Activated naive CD8-positive, alpha-beta T cell (primary cell): Measurements from ENCODE around the gene ASTN2.

ENCODE experiments used
- H3K27ac Mint-ChIP-seq: one replicate; pipeline ENCODE4 v1.8.0; 2021; ENCODE audit warnings: mixed read lengths
- H3K27me3 Mint-ChIP-seq: one replicate; pipeline ENCODE4 v1.8.0; 2021; ENCODE audit warnings: mixed read lengths
- H3K36me3 Mint-ChIP-seq: one replicate; pipeline ENCODE4 v1.8.0; 2021; ENCODE audit warnings: mixed read lengths
- H3K4me1 Mint-ChIP-seq: one replicate; pipeline ENCODE4 v1.8.0; 2021; ENCODE audit warnings: low read depth, mixed read lengths
- H3K4me3 Mint-ChIP-seq: one replicate; pipeline ENCODE4 v1.8.0; 2021; ENCODE audit warnings: mild to moderate bottlenecking, mixed read lengths
- H3K9me3 Mint-ChIP-seq: one replicate; pipeline ENCODE4 v1.8.0; 2021; ENCODE audit warnings: low read depth, mixed read lengths

Gene ASTN2

GRCh38 chr9:117008461-117008860 is 406.4 kb downstream of the ASTN2 start:
- Mint-ChIP-seq H3K9me3 (no peaks in the 10 kb centered on the region), H3K36me3 (no peaks in the 10 kb centered on the region), H3K27ac (no peak overlapping the region), H3K4me3 (no peak overlapping the region), H3K27me3 (peaks cover 2% of the 10 kb centered on the region), H3K4me1 (no peaks in the 10 kb centered on the region)

- Mint-ChIP-seq H3K4me3 (no peak overlapping the region), H3K27me3 (peaks cover 2% of the 10 kb centered on the region), H3K9me3 (no peaks in the 10 kb centered on the region), H3K4me1 (no peaks in the 10 kb centered on the region), H3K27ac (no peak overlapping the region), H3K36me3 (no peaks in the 10 kb centered on the region)
These were observed 412.2 kb downstream of the ASTN2 start for GRCh38 chr9:117002686-117003085.

GRCh38 chr9:117000834-117001233 is 414.0 kb downstream of the ASTN2 start:
- H3K36me3 Mint-ChIP-seq: no peaks in the 10 kb centered on the region
- peaks cover 4% of the 10 kb centered on the region for H3K9me3 Mint-ChIP-seq
- no peaks in the 10 kb centered on the region for H3K4me1 Mint-ChIP-seq
- H3K27me3 Mint-ChIP-seq: no peaks in the 10 kb centered on the region
- no peak overlapping the region for H3K27ac Mint-ChIP-seq
- no peak overlapping the region for H3K4me3 Mint-ChIP-seq

GRCh38 chr9:117000196-117000723 is 414.6 kb downstream of the ASTN2 start:
- Mint-ChIP-seq H3K4me3 (no peak overlapping the region), H3K9me3 (peaks cover 4% of the 10 kb centered on the region), H3K4me1 (no peaks in the 10 kb centered on the region), H3K27ac (no peak overlapping the region), H3K27me3 (no peaks in the 10 kb centered on the region), H3K36me3 (no peaks in the 10 kb centered on the region)

- no peaks in the 10 kb centered on the region for H3K4me1 Mint-ChIP-seq
- peaks cover 4% of the 10 kb centered on the region for H3K9me3 Mint-ChIP-seq
- no peaks in the 10 kb centered on the region for H3K36me3 Mint-ChIP-seq
- no peak overlapping the region for H3K4me3 Mint-ChIP-seq
- no peak overlapping the region for H3K27ac Mint-ChIP-seq
- H3K27me3 Mint-ChIP-seq: no peaks in the 10 kb centered on the region
These were observed 416.6 kb downstream of the ASTN2 start for GRCh38 chr9:116998305-116998704.

GRCh38 chr9:116992865-116993264 is 422.0 kb downstream of the ASTN2 start:
- peaks cover 2% of the 10 kb centered on the region for H3K27me3 Mint-ChIP-seq
- no peak overlapping the region for H3K4me3 Mint-ChIP-seq
- H3K9me3 Mint-ChIP-seq: peaks cover 4% of the 10 kb centered on the region
- H3K27ac Mint-ChIP-seq: no peak overlapping the region
- no peaks in the 10 kb centered on the region for H3K36me3 Mint-ChIP-seq
- H3K4me1 Mint-ChIP-seq: no peaks in the 10 kb centered on the region

- Mint-ChIP-seq H3K36me3 (no peaks in the 10 kb centered on the region), H3K4me1 (no peaks in the 10 kb centered on the region), H3K27ac (no peak overlapping the region), H3K9me3 (no peaks in the 10 kb centered on the region), H3K27me3 (peaks cover 2% of the 10 kb centered on the region), H3K4me3 (no peak overlapping the region)
These were observed 423.8 kb downstream of the ASTN2 start for GRCh38 chr9:116991051-116991450.

- peaks cover 2% of the 10 kb centered on the region for H3K27me3 Mint-ChIP-seq
- no peaks in the 10 kb centered on the region for H3K4me1 Mint-ChIP-seq
- no peak overlapping the region for H3K27ac Mint-ChIP-seq
- no peaks in the 10 kb centered on the region for H3K36me3 Mint-ChIP-seq
- H3K9me3 Mint-ChIP-seq: no peaks in the 10 kb centered on the region
- no peak overlapping the region for H3K4me3 Mint-ChIP-seq
These were observed 424.3 kb downstream of the ASTN2 start for GRCh38 chr9:116990592-116990991.

- Mint-ChIP-seq H3K27me3 (peaks cover 2% of the 10 kb centered on the region), H3K9me3 (no peaks in the 10 kb centered on the region), H3K4me1 (no peaks in the 10 kb centered on the region), H3K36me3 (no peaks in the 10 kb centered on the region), H3K4me3 (no peak overlapping the region), H3K27ac (no peak overlapping the region)
These were observed 427.0 kb downstream of the ASTN2 start for GRCh38 chr9:116987721-116988485.

- Mint-ChIP-seq H3K4me3 (no peak overlapping the region), H3K36me3 (no peaks in the 10 kb centered on the region), H3K27ac (no peak overlapping the region), H3K27me3 (peaks cover 2% of the 10 kb centered on the region), H3K9me3 (no peaks in the 10 kb centered on the region), H3K4me1 (no peaks in the 10 kb centered on the region)
These were observed 428.8 kb downstream of the ASTN2 start for GRCh38 chr9:116986015-116986414.

GRCh38 chr9:116985596-116985995 is 429.3 kb downstream of the ASTN2 start:
- Mint-ChIP-seq H3K4me3 (no peak overlapping the region), H3K36me3 (no peaks in the 10 kb centered on the region), H3K27ac (no peak overlapping the region), H3K27me3 (peaks cover 2% of the 10 kb centered on the region), H3K4me1 (no peaks in the 10 kb centered on the region), H3K9me3 (no peaks in the 10 kb centered on the region)

GRCh38 chr9:116984111-116984510 is 430.7 kb downstream of the ASTN2 start:
- Mint-ChIP-seq H3K36me3 (no peaks in the 10 kb centered on the region), H3K9me3 (no peaks in the 10 kb centered on the region), H3K27me3 (no peaks in the 10 kb centered on the region), H3K27ac (no peak overlapping the region), H3K4me1 (no peaks in the 10 kb centered on the region), H3K4me3 (no peak overlapping the region)

- Mint-ChIP-seq H3K4me1 (no peaks in the 10 kb centered on the region), H3K27ac (no peak overlapping the region), H3K36me3 (no peaks in the 10 kb centered on the region), H3K27me3 (no peaks in the 10 kb centered on the region), H3K4me3 (no peak overlapping the region), H3K9me3 (no peaks in the 10 kb centered on the region)
These were observed 434.2 kb downstream of the ASTN2 start for GRCh38 chr9:116980582-116981120.

GRCh38 chr9:116979456-116979855 is 435.4 kb downstream of the ASTN2 start:
- Mint-ChIP-seq H3K27ac (no peak overlapping the region), H3K27me3 (no peaks in the 10 kb centered on the region), H3K4me3 (no peak overlapping the region), H3K4me1 (no peaks in the 10 kb centered on the region), H3K9me3 (no peaks in the 10 kb centered on the region), H3K36me3 (no peaks in the 10 kb centered on the region)

- Mint-ChIP-seq H3K4me1 (no peaks in the 10 kb centered on the region), H3K36me3 (no peaks in the 10 kb centered on the region), H3K27ac (no peak overlapping the region), H3K27me3 (no peaks in the 10 kb centered on the region), H3K4me3 (no peak overlapping the region), H3K9me3 (no peaks in the 10 kb centered on the region)
These were observed 436.7 kb downstream of the ASTN2 start for GRCh38 chr9:116978155-116978554.

GRCh38 chr9:116975126-116975525 is 439.7 kb downstream of the ASTN2 start:
- Mint-ChIP-seq H3K4me1 (no peaks in the 10 kb centered on the region), H3K27me3 (no peaks in the 10 kb centered on the region), H3K36me3 (no peaks in the 10 kb centered on the region), H3K4me3 (no peak overlapping the region), H3K9me3 (no peaks in the 10 kb centered on the region), H3K27ac (no peak overlapping the region)
